HepG2 (cell line): Measurements from ENCODE around the gene LNX2. TPM values are rescaled to one million over a fixed set of nuclear protein-coding genes. Genes with fewer than 3 reads are reported as not detected.

ENCODE experiments used
- ATAC-seq: fragments of 200-7000 bp; cut with Tn5 transposase; 3 replicates; pipeline ENCODE4 v1.9.1; 2020; ENCODE audit warnings: mild to moderate bottlenecking, moderate library complexity
- BruUV-seq: library from RNA; stranded (reverse); fragments of 400-500 nt; replicated peaks from 2 replicates; lab custom pipeline; 2021; lab: Mats Ljungman, UMichigan
- CTCF ChIA-PET: fragments of 300-600 bp; formaldehyde crosslinking; extraction: SDS; loops from one replicate; lab custom pipeline; 2021; ENCODE audit warnings: low total read pairs, inconsistent platforms, low intra/inter-chr PET ratio; lab: Yijun Ruan, JAX
- POLR2A ChIA-PET: fragments of 350-600 bp; sonication (Branson Sonifier 250); formaldehyde crosslinking; loops from one replicate; lab custom pipeline; 2020; ENCODE audit warnings: antibody characterized with exemption, inconsistent platforms; lab: Yijun Ruan, JAX
- DNase-seq: peaks from one replicate; pipeline ENCODE4 v3.0.0-alpha.2; 2015; ENCODE audit warnings: low spot score
- FAIRE-seq: peaks from 3 replicates; lab custom pipeline; 2011; peaks lifted over from hg19 to GRCh38; lab: Jason Lieb, UNC
- H2AFZ ChIP-seq: one replicate; pipeline ENCODE4 v1.6.1; 2011; ENCODE audit warnings: low read length, inconsistent platforms
- H3K27ac ChIP-seq: fragments of 300-600 bp; 3 replicates; pipeline ENCODE4 v1.8.0; 2011; ENCODE audit warnings: mixed run types, mild to moderate bottlenecking, mixed read lengths, low read length, inconsistent platforms; ENCODE audit not compliant: insufficient read depth; ENCODE audit errors: extremely low read length
- H3K27me3 ChIP-seq, 2 experiments: fragments of 200-600 bp in 1 of 2; 2 replicates in 1 of 2; 3 replicates in 1 of 2; pipeline versions ENCODE4 v1.6.0 to v1.8.0; 2011; ENCODE audit warnings: low read length in 2 of 2, mild to moderate bottlenecking in 2 of 2, moderate library complexity in 2 of 2, inconsistent platforms in 1 of 2; ENCODE audit not compliant: insufficient read depth in 2 of 2, control insufficient read depth in 1 of 2
- H3K36me3 ChIP-seq, 2 experiments: fragments of 200-600 bp in 1 of 2; replicated peaks in 1 of 2; 2 replicates in 1 of 2; 3 replicates in 1 of 2; pipeline versions ENCODE4 v1.5.1 to v1.8.0; 2011; ENCODE audit warnings: low read length in 2 of 2, inconsistent platforms in 1 of 2; ENCODE audit not compliant: insufficient read depth in 2 of 2, control insufficient read depth in 1 of 2
- H3K4me1 ChIP-seq: 2 replicates; pipeline ENCODE4 v1.5.1; 2012; ENCODE audit warnings: low read length, inconsistent platforms; ENCODE audit not compliant: insufficient read depth
- H3K4me2 ChIP-seq: 2 replicates; pipeline ENCODE4 v1.6.0; 2011; ENCODE audit warnings: low read depth, low read length, inconsistent platforms
- H3K4me3 ChIP-seq, 3 experiments: fragments of 200-600 bp in 1 of 3; sonication (generic), shearing (Covaris generic) in 1 of 3; replicated peaks in 1 of 3; 2 replicates each; pipeline ENCODE4 v1.5.1; 2011 to 2016; ENCODE audit warnings: low read length in 3 of 3, inconsistent platforms in 2 of 3, low read depth in 2 of 3, mild to moderate bottlenecking in 2 of 3, control low read depth in 1 of 3, mixed read lengths in 1 of 3; ENCODE audit not compliant: insufficient read depth in 1 of 3
- H3K79me2 ChIP-seq: one replicate; pipeline ENCODE4 v1.6.1; 2011; ENCODE audit warnings: low read length, inconsistent platforms; ENCODE audit not compliant: insufficient read depth
- H3K9ac ChIP-seq: 2 replicates; pipeline ENCODE4 v1.6.0; 2011; ENCODE audit warnings: mild to moderate bottlenecking, low read depth, low read length, inconsistent platforms; ENCODE audit not compliant: insufficient read depth
- H3K9me3 ChIP-seq: 2 replicates; pipeline ENCODE4 v1.5.1; 2012; ENCODE audit warnings: mild to moderate bottlenecking, low read length
- H4K20me1 ChIP-seq: 2 replicates; pipeline ENCODE4 v1.6.0; 2011; ENCODE audit warnings: inconsistent platforms, mild to moderate bottlenecking, low read length, moderate library complexity; ENCODE audit not compliant: insufficient read depth
- FOXJ3 ChIP-seq: sonication (generic); formaldehyde crosslinking; IDR thresholded peaks from 2 replicates; pipeline ENCODE4 v1.4.0; 2020; ENCODE audit warnings: missing genetic modification reagents, mild to moderate bottlenecking, borderline replicate concordance
- FOXO1 ChIP-seq: sonication (generic); formaldehyde crosslinking; IDR thresholded peaks from 2 replicates; pipeline ENCODE4 v1.4.0; 2020; ENCODE audit warnings: missing genetic modification reagents
- IKZF1 ChIP-seq: fragments of 450-650 bp; IDR thresholded peaks from 2 replicates; pipeline ENCODE4 v1.7.1; 2016
- NR2F1 ChIP-seq, 2 experiments: fragments of 450-650 bp in 1 of 2; formaldehyde crosslinking in 1 of 2; IDR thresholded peaks; 2 replicates each; pipeline versions ENCODE4 v1.5.0 to v1.6.1; 2016 to 2020; ENCODE audit warnings: mild to moderate bottlenecking in 1 of 2, missing compliant biosample characterization in 1 of 2, missing genetic modification reagents in 1 of 2, moderate library complexity in 1 of 2
- SAFB2 ChIP-seq: sonication (generic); formaldehyde crosslinking; IDR thresholded peaks from 2 replicates; pipeline ENCODE4 v1.5.1; 2020; ENCODE audit warnings: missing genetic modification reagents, low read depth, mild to moderate bottlenecking, borderline replicate concordance
- SMAD3 ChIP-seq: sonication (generic); formaldehyde crosslinking; IDR thresholded peaks from 2 replicates; pipeline ENCODE4 v1.4.0; 2020; ENCODE audit warnings: missing genetic modification reagents
- TBP ChIP-seq: sonication (generic); formaldehyde crosslinking; IDR thresholded peaks from 2 replicates; pipeline ENCODE4 v1.5.0; 2020; ENCODE audit warnings: missing genetic modification reagents
- XBP1 ChIP-seq: sonication (generic); formaldehyde crosslinking; IDR thresholded peaks from 2 replicates; pipeline ENCODE4 v1.5.0; 2020; ENCODE audit warnings: missing genetic modification reagents
- ZBTB14 ChIP-seq: sonication (generic); formaldehyde crosslinking; IDR thresholded peaks from 2 replicates; pipeline ENCODE4 v1.4.0; 2020; ENCODE audit warnings: missing genetic modification reagents
- ZNF230 ChIP-seq: sonication (generic); formaldehyde crosslinking; IDR thresholded peaks from 2 replicates; pipeline ENCODE4 v1.4.0; 2020; ENCODE audit warnings: mild to moderate bottlenecking, missing genetic modification reagents
- ZNF512 ChIP-seq: sonication (generic); formaldehyde crosslinking; IDR thresholded peaks from 2 replicates; pipeline ENCODE4 v1.4.0; 2020; ENCODE audit warnings: mild to moderate bottlenecking, missing genetic modification reagents
- WGBS: methylation state at CpG from one replicate; pipeline ENCODE4 v1.1.6; 2017; ENCODE audit warnings: low lambda C conversion rate; 5-methylcytosine and 5-hydroxymethylcytosine counted together
- in situ Hi-C: cut with HindIII; loops from 2 replicates; pipeline ENCODE4 v1.10.0; 2017; ENCODE audit warnings: low pct_unique_long_range_greater_than_20kb; ENCODE audit not compliant: extremely low pct_ligation_motif_present
- intact Hi-C: fragments of 100-400 bp; cut with micrococcal nuclease; formaldehyde crosslinking; loops from one replicate; pipeline ENCODE4 v1.10.0; 2022; ENCODE audit not compliant: unreplicated experiment
- polyA plus RNA-seq, 8 experiments: library from polyadenylated mRNA; depleted of rRNA in 3 of 8; stranded (reverse) in 7 of 8; unstranded in 1 of 8; fragments of >200 nt; fragmentation: Illumina TruSeq in 4 of 8; extraction: Trizol in 4 of 8; gene quantifications; 2 replicates each; pipeline versions ENCODE4 v1.2.1 to v1.2.3, GENCODE V29; 2011 to 2016; ENCODE audit warnings: low read depth in 4 of 8, missing spikeins in 1 of 8, mixed read lengths in 1 of 8; ENCODE audit not compliant: insufficient read depth in 1 of 8
- total RNA-seq, 5 experiments: library from RNA; depleted of rRNA; stranded (reverse); fragments of >200 nt; fragmentation: Illumina TruSeq; extraction: Trizol; gene quantifications; 2 replicates each; pipeline ENCODE4 v1.2.3, GENCODE V29; 2016; ENCODE audit warnings: low read depth in 1 of 5

LNX2 gene
- total and polyA plus RNA-seq, 2 of the 13 experiments (the other 11 are each of a cell fraction or from before 2014, with no cell fraction given), result 9.2 to 9.7 TPM

GRCh38 chr13:27601208-27601607 is 19.1 kb downstream of the LNX2 start:
- DNase-seq, result no peak
- Histone ChIP-seq H3K79me2 (peaks cover 94% of the 10 kb centered on the region), H3K4me2 (no peak overlapping the region), H3K27me3 (no peaks in the 10 kb centered on the region), H3K4me3 (no peak overlapping the region), H3K36me3 (no peaks in the 10 kb centered on the region), H4K20me1 (peaks cover 19% of the 10 kb centered on the region), H3K9me3 (no peaks in the 10 kb centered on the region), H3K27ac (no peak overlapping the region), H3K4me1 (peaks cover 53% of the 10 kb centered on the region), H3K9ac (no peak overlapping the region), H2AFZ (no peak overlapping the region)
- TF ChIP-seq FOXO1 (CRISPR knock-in tag) (no peak), TBP (CRISPR knock-in tag) (no peak), ZNF512 (CRISPR knock-in tag) (no peak), SAFB2 (CRISPR knock-in tag) (no peak), IKZF1 (no peak)
- intact Hi-C loops (no loop called here), in situ Hi-C loops (no loop called here)
- no TSS peak for BruUV-seq
- ChIA-PET CTCF (no interaction called here), POLR2A (no interaction called here)
- no peak for FAIRE-seq
- no peak for ATAC-seq
- WGBS, result 96% methylated on average over 2 of the region's 2 CpGs

- TF ChIP-seq FOXJ3 (CRISPR knock-in tag) (no peak), SMAD3 (CRISPR knock-in tag) (no peak), XBP1 (CRISPR knock-in tag) (no peak), ZBTB14 (CRISPR knock-in tag) (no peak), ZNF230 (CRISPR knock-in tag) (no peak), NR2F1 (CRISPR knock-in tag; IDR thresholded peaks at IDR 0.05) (no peak)
- Histone ChIP-seq H3K27me3 (no peaks in the 10 kb centered on the region), H3K27ac (no peak overlapping the region), H3K36me3 (no peaks in the 10 kb centered on the region), H3K4me2 (no peak overlapping the region), H3K9ac (no peak overlapping the region), H3K79me2 (peaks cover 94% of the 10 kb centered on the region), H3K4me1 (peaks cover 53% of the 10 kb centered on the region), H3K9me3 (no peaks in the 10 kb centered on the region), H2AFZ (no peak overlapping the region), H4K20me1 (peaks cover 21% of the 10 kb centered on the region), H3K4me3 (no peak overlapping the region)
- intact Hi-C loops, result no loop called here
- ATAC-seq (no peak), FAIRE-seq (no peak), DNase-seq (no peak)
- no TSS peak for BruUV-seq
- 100% methylated on average over 1 of the region's 1 CpG for WGBS
- in situ Hi-C loops, result no loop called here
- POLR2A ChIA-PET, result interaction anchor here (3.1 kb wide), 1 partner anchor 20 kb away, joined by 13 read pairs; the partner anchor contains the start of gene LNX2
- CTCF ChIA-PET, result no interaction called here
Observed at GRCh38 chr13:27600711-27601110, 19.6 kb downstream of the LNX2 start.
